ENCODE data around the gene C1orf185. TPM values are rescaled to one million over a fixed set of nuclear protein-coding genes. Genes with fewer than 3 reads are reported as not detected.

The C1orf185 gene
- not detected in 2 replicates for total RNA-seq

GRCh38 chr1:51101976-51102375 lies at the start of gene C1orf185:
Gene C1orf185 (plus strand): TSS chr1:51102228. CDS start chr1:51102234, 6 bp downstream.

Other genes with a start within 250 kb of the C1orf185 start
- 53.3 and 55.6 TPM in 2 replicates for gene FAF1, start 142.0 kb upstream of the C1orf185 start, total RNA-seq
- 14.9 and 20.2 TPM in 2 replicates for gene CDKN2C, start 132.0 kb upstream of the C1orf185 start, total RNA-seq
- 65.0 and 71.3 TPM in 2 replicates for gene RNF11, start 134.0 kb downstream of the C1orf185 start, total RNA-seq
- 0.32 and 1.5 TPM in 2 replicates for gene TTC39A, start 228.3 kb downstream of the C1orf185 start, total RNA-seq

Measured in epithelial cell of umbilical artery (primary cell).